Right ventricle myocardium superior (tissue), 1 donor: ENCODE data around the gene C3orf20. TPM values are rescaled to one million over a fixed set of nuclear protein-coding genes. Genes with fewer than 3 reads are reported as not detected.

Experiments
- ATAC-seq: fragments of 200-7000 bp; cut with Tn5 transposase; one replicate; pipeline ENCODE4 v1.9.1; 2020; ENCODE audit warnings: mild to moderate bottlenecking; ENCODE audit not compliant: poor library complexity
- DNase-seq: peaks from one replicate; pipeline ENCODE4 v3.0.0-alpha.2; 2020
- intact Hi-C: fragments of 100-400 bp; cut with DNase I; formaldehyde crosslinking; loops from one replicate; pipeline ENCODE4 v1.11.2; 2022
- total RNA-seq: library from RNA; stranded (reverse); fragmentation: NEBNext Ultra II Directional; extraction: Animal tissue kit (Norgen Biotek cat#: 25700); gene quantifications from one replicate; pipeline ENCODE4 v1.2.1, GENCODE V29; 2021
- donor health status: DM: no; HTN: yes; CAD: no; lungs with severe emphysema.

C3orf20 gene
- total RNA-seq, 1 donor from 2014 or later, result not detected

GRCh38 chr3:14821151-14821550 lies 146.2 kb downstream of the C3orf20 start:
- DNase-seq (no peak), ATAC-seq (no peak)
- intact Hi-C loops, result no loop called here

DNA sequence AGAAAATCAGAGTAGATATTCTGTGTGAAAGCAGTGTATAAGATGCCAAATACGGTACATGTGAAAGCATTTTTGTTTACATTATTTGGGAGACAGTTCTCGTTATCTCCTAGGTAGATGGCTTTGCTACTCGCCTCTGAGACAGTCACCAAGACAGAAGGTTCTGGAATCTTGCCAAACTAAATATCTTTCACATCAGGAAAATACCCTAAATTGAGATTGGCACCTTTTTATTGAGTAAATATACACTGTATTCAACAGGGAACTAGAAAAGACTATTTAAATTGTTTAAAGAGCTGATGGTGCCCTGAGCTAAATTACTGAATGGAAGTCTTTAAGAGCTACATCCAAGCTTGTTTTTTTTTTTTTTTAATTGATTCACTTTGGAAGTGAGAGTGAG lies 147.2 kb downstream of the C3orf20 start:
- intact Hi-C loops, result no loop called here
- DNase-seq, result no peak
- no peak for ATAC-seq

Other genes starting within 250 kb of the C3orf20 start
- 40.1 TPM for gene GRIP2, start 134.8 kb upstream of the C3orf20 start, total RNA-seq
- gene CCDC174, start 23.4 kb upstream of the C3orf20 start, total RNA-seq, result 12.6 TPM
- 15.2 TPM for gene FGD5, start 143.8 kb downstream of the C3orf20 start, total RNA-seq